ENCODE results near the gene RFX3. TPM values are rescaled to one million over a fixed set of nuclear protein-coding genes. Genes with fewer than 3 reads are reported as not detected.

Gene RFX3
- polyA plus RNA-seq, 1 donor from 2014 or later, result 5.0 TPM

DNA sequence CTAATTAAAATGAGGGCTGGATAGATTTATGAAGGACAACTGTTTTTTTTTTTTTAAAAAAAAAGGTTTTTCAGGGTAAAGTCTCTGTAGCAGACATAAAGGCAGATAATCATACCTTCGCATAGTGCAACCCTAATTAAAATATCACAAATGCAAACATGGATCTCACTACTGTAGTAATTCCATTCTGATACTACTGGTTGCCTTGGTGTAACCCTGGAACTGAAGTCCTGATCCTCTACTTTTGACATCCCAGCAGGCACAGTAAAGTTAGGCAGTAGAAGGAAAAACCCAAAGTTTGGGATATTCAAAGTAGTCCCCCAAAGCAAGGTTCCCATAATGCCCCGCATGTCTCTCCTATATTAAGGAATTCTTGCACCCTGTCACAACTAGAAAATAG, 19.6 kb downstream of the RFX3 start:
- Mint-ChIP-seq H3K4me1 (peaks cover 25 to 41% (median 26%) of the 10 kb centered on the region in 3 donors), H3K36me3 (peaks cover 3% of the 10 kb centered on the region), H3K9me3 (no peaks in the 10 kb centered on the region), H3K27ac (no peak overlapping the region), H3K4me3 (no peak overlapping the region), H3K27me3 (no peaks in the 10 kb centered on the region)

DNA sequence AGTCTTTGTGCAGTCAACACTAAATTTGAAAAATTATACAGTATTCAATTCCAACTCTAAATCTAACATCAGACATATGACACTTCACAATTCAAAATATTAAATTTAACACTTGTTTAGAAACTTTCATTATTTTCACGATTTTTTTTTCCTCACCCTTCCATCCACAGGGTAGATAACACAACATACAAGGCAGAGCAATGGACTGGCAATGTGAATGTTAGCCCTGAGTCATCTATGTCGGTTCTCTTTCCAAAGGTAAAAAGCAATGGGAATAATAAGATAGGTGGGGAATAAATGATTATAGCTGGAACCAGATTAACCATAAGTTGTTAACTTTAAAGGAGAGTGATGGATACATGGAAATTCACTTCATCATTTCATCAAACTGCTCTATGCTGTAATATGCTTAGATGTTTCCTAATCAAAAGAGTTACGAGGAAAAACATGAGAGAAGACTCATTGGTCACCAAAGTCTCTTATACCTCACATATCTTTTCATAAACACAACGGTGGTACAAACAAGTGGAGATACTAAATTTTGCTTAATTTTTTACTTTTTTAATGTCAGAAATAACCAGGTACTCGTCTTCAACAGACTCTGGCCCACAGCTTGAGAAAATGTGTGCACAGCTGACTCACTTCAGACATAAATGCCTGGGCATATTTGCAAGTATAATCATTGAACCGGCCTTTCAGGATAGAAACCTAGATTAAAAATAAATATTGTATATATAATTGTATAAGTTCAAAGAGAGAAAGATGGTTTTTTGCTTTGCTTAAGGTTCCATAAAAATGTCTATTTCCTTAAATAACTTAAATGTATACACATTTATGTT, 23.0 kb downstream of the RFX3 start:
- no peak overlapping the region for H3K4me3 Mint-ChIP-seq
- H3K4me1 Mint-ChIP-seq, result peaks cover 14 to 35% (median 20%) of the 10 kb centered on the region in 3 donors
- no peak overlapping the region for H3K27ac Mint-ChIP-seq
- H3K9me3 Mint-ChIP-seq, result no peaks in the 10 kb centered on the region
- no peaks in the 10 kb centered on the region for H3K27me3 Mint-ChIP-seq
- peaks cover 3% of the 10 kb centered on the region for H3K36me3 Mint-ChIP-seq

DNA sequence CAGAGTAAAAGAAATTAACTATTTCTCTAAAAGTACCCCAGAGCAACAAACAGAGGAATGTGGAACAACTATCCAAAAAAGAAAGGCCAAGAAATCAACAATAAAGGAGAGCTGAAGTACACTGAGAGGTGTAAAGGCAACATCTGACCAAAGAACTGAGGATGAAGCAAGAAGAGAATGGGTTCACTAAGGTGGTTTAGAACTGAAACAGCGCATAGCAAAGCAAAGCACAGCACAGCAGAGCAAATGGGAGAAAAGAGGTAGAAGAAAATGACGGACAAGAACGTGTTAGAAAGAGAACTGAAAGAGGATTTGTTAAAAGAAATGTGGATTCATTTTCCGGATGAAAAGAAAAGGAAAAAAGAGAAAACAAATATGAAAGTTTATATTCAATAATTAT, 25.8 kb downstream of the RFX3 start:
- H3K27me3 Mint-ChIP-seq, result no peaks in the 10 kb centered on the region
- no peaks in the 10 kb centered on the region for H3K9me3 Mint-ChIP-seq
- H3K27ac Mint-ChIP-seq, result peak overlapping the region in 1 of 3 donors; percentile 0
- H3K4me1 Mint-ChIP-seq, result peaks cover 10 to 24% (median 11%) of the 10 kb centered on the region in 3 donors
- no peak overlapping the region for H3K4me3 Mint-ChIP-seq
- H3K36me3 Mint-ChIP-seq, result peaks cover 3% of the 10 kb centered on the region

DNA sequence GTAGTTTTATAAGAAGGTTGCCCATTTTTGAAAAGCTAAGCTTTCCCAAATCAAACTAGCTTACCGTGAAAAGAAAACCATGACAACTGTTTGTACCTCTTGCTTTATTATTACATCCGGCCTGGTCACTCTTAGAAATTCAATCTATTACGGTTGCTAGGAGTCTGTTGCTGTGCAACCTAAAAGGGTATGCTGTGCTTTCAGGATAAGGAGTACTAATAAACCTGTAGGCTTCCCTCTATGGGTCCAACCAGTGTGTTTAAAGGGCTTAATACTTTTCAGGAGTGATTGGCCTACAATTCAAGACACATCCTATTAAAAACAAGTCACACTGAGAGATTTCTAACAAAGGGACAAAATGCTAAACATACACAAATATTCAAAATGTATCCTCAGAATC, 27.1 kb downstream of the RFX3 start:
- H3K9me3 Mint-ChIP-seq, result peaks cover 0 to 2% (median 0%) of the 10 kb centered on the region in 3 donors
- H3K36me3 Mint-ChIP-seq, result peaks cover 3% of the 10 kb centered on the region
- H3K4me1 Mint-ChIP-seq, result peaks cover 9 to 31% (median 15%) of the 10 kb centered on the region in 3 donors
- no peak overlapping the region for H3K27ac Mint-ChIP-seq
- H3K27me3 Mint-ChIP-seq, result no peaks in the 10 kb centered on the region
- no peak overlapping the region for H3K4me3 Mint-ChIP-seq

DNA sequence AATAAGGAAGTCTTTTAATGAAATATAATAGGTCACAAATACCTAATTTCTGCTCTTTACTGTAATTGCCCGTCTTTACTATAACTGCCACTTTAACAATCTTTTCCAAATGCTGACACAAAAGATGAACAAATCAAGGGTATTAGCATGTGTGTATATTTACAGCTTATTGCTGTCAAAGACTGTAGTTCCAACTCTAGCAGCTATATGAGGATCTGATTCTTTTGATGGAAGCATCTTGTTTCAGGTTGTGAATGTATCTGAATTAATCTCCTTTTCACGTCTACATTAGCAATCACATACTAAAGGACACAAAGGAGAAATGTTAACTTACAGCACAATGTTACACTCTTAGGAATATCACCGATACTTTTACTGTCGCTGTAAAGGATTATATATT, 27.9 kb downstream of the RFX3 start:
- H3K9me3 Mint-ChIP-seq, result peaks cover 0 to 3% (median 0%) of the 10 kb centered on the region in 3 donors
- H3K27ac Mint-ChIP-seq, result no peak overlapping the region
- no peaks in the 10 kb centered on the region for H3K27me3 Mint-ChIP-seq
- H3K36me3 Mint-ChIP-seq, result peaks cover 3% of the 10 kb centered on the region
- H3K4me1 Mint-ChIP-seq, result peaks cover 9 to 28% (median 16%) of the 10 kb centered on the region in 3 donors
- H3K4me3 Mint-ChIP-seq, result no peak overlapping the region

DNA sequence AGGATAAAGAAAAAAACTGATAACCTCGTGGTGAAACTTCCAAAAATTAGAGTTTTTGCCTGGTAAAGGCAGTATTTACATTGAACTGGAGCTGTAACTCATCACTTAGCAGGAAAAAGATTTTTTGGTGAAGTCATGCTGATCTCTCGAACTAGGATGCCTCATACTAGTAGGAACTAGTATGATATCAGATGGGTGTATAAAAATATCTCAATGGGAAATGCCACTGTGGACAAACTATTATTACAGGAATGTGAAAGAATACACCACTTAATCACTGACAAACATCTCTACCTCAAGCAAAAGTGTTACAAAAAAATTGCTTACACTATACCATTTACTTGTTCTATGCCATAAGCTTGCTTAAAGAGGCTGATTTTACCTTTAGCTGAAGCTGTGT, 28.4 kb downstream of the RFX3 start:
- Mint-ChIP-seq H3K27ac (no peak overlapping the region), H3K27me3 (no peaks in the 10 kb centered on the region), H3K4me3 (no peak overlapping the region), H3K4me1 (peaks cover 9 to 24% (median 12%) of the 10 kb centered on the region in 3 donors), H3K36me3 (peaks cover 3% of the 10 kb centered on the region), H3K9me3 (peaks cover 0 to 3% (median 0%) of the 10 kb centered on the region in 3 donors)

DNA sequence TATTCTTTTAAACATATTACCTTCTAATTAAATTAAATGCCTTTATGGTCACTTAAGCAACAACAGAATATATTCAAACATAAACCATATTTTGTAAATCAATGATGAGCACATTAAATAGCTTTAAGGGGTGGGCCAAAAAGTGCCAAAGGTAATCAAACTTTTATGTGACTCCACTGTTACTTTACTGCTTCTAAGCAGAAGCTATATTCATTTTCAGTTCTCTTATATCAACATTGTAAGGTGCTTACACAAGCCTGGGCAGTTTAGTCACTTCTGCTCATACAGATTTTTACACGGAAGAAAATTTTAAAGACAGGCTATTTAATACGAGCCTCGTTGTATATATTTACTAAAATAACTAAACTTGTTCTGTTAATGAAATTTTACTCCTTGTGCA, 29.9 kb downstream of the RFX3 start:
- H3K4me3 Mint-ChIP-seq, result no peak overlapping the region
- no peaks in the 10 kb centered on the region for H3K36me3 Mint-ChIP-seq
- H3K4me1 Mint-ChIP-seq, result peaks cover 9 to 34% (median 12%) of the 10 kb centered on the region in 3 donors
- no peak overlapping the region for H3K27ac Mint-ChIP-seq
- H3K9me3 Mint-ChIP-seq, result peaks cover 0 to 3% (median 0%) of the 10 kb centered on the region in 3 donors
- no peaks in the 10 kb centered on the region for H3K27me3 Mint-ChIP-seq

DNA sequence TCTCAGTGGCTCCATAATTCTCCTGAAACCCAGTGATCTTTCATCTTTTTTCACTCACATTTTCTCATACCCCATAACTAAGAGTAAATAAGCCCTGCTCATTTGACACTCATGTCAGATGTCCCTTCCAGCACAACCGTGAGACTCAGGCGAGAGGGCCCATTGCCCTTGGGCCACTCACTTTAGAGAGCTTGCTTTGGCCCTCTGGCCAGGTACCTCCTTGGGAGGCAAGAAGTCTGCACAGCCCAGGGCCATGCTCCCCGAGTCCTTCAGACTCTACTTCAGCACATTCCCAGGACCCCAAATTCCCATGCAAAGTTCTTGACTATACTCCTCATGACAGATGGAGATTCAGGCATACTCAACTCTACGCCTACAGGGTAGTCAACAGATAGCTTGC, 33.6 kb downstream of the RFX3 start:
- Mint-ChIP-seq H3K27ac (no peak overlapping the region), H3K4me3 (no peak overlapping the region)

DNA sequence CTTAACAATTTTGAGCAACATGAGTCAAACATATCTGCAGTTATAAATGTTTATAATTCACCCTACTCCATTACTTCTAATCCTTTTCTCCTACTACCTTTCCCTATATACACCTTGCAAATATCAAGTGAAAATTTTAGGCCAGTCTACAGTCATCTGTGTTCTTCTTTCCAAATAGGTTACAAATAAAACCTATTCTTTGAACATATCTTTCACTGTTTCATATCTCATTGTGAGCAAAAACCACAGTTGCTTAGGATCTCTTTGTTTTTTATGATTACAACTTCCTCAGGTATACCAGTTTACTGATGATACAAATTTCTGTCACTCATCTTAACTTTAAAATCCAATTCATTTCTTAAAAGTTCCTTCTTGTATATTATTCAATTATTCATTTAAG, 34.4 kb downstream of the RFX3 start:
- H3K4me1 Mint-ChIP-seq, result peaks cover 2 to 27% (median 5%) of the 10 kb centered on the region in 3 donors
- no peak overlapping the region for H3K27ac Mint-ChIP-seq
- peaks cover 0 to 3% (median 0%) of the 10 kb centered on the region in 3 donors for H3K9me3 Mint-ChIP-seq
- no peak overlapping the region for H3K4me3 Mint-ChIP-seq
- H3K27me3 Mint-ChIP-seq, result no peaks in the 10 kb centered on the region
- peaks cover 4% of the 10 kb centered on the region for H3K36me3 Mint-ChIP-seq

More for the DNA sequence above, 33.6 kb downstream of the RFX3 start:
- Mint-ChIP-seq H3K36me3 (peaks cover 4% of the 10 kb centered on the region), H3K4me1 (peaks cover 2 to 25% (median 5%) of the 10 kb centered on the region in 3 donors), H3K27me3 (no peaks in the 10 kb centered on the region), H3K9me3 (peaks cover 0 to 3% (median 0%) of the 10 kb centered on the region in 3 donors)

DNA sequence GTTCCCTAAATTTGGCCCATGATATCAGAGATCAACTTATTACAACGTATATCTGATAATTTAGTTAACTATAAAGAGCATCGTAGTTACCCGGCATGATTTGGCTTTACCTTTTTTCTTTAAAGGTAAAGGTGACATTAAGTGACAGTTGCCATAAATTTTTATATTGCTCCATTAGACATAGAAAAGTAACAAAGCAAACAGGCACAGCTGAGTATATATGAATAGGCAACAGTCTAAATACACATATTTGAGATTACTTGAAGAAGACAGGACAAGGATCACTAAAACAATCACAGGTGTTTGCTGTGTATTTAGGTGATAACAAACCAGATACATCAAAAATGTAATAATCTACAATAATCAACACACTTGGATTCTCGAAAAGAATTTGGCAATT, 34.8 kb downstream of the RFX3 start:
- H3K9me3 Mint-ChIP-seq, result peaks cover 0 to 3% (median 0%) of the 10 kb centered on the region in 3 donors
- H3K4me1 Mint-ChIP-seq, result peaks cover 0 to 30% (median 7%) of the 10 kb centered on the region in 3 donors
- no peaks in the 10 kb centered on the region for H3K27me3 Mint-ChIP-seq
- H3K27ac Mint-ChIP-seq, result no peak overlapping the region
- no peak overlapping the region for H3K4me3 Mint-ChIP-seq
- H3K36me3 Mint-ChIP-seq, result peaks cover 4% of the 10 kb centered on the region

DNA sequence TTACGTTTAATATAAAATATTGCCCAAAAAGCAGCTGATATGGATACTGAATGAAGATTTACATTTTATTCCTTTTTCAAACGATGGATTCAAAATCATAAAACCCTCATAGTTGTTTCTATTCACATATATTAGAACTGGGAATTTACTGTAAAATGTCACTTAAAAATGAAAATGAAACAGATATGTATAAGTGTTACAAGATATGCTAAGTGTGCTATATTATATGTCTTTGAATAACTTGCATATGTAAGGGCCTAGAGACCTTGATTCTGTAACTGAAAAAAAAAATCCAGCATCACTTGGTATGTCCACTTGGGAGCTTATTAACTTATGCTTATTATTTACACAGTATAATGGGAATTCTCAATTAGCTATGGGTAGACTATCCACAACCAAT, 43.2 kb downstream of the RFX3 start:
- Mint-ChIP-seq H3K4me1 (peaks cover 27 to 37% (median 30%) of the 10 kb centered on the region in 3 donors), H3K36me3 (peaks cover 2% of the 10 kb centered on the region), H3K27me3 (no peaks in the 10 kb centered on the region), H3K27ac (no peak overlapping the region), H3K4me3 (no peak overlapping the region), H3K9me3 (peaks cover 0 to 3% (median 0%) of the 10 kb centered on the region in 3 donors)

DNA sequence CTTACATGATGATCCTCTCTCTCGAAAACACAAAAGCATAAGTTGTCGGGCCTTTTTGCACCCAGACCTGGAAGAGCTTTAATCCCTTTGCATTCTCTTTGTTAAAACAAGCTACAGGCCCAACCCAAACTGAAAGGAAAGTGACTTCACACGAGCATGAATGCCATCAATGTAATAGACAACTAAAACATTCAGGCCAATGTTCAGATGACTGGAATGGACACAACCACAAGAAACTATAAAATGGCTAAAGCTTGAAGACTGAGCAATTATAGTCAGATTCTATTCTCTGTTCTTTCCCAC, 45.5 kb downstream of the RFX3 start:
- H3K4me1 Mint-ChIP-seq, result peaks cover 42 to 48% (median 46%) of the 10 kb centered on the region in 3 donors
- H3K4me3 Mint-ChIP-seq, result peak overlapping the region in 2 of 4 donors; percentile 42 to 77
- no peaks in the 10 kb centered on the region for H3K27me3 Mint-ChIP-seq
- peak overlapping the region; percentile 36 to 85 (median 71) for H3K27ac Mint-ChIP-seq
- H3K9me3 Mint-ChIP-seq, result peaks cover 0 to 9% (median 5%) of the 10 kb centered on the region in 3 donors
- peaks cover 2% of the 10 kb centered on the region for H3K36me3 Mint-ChIP-seq

DNA sequence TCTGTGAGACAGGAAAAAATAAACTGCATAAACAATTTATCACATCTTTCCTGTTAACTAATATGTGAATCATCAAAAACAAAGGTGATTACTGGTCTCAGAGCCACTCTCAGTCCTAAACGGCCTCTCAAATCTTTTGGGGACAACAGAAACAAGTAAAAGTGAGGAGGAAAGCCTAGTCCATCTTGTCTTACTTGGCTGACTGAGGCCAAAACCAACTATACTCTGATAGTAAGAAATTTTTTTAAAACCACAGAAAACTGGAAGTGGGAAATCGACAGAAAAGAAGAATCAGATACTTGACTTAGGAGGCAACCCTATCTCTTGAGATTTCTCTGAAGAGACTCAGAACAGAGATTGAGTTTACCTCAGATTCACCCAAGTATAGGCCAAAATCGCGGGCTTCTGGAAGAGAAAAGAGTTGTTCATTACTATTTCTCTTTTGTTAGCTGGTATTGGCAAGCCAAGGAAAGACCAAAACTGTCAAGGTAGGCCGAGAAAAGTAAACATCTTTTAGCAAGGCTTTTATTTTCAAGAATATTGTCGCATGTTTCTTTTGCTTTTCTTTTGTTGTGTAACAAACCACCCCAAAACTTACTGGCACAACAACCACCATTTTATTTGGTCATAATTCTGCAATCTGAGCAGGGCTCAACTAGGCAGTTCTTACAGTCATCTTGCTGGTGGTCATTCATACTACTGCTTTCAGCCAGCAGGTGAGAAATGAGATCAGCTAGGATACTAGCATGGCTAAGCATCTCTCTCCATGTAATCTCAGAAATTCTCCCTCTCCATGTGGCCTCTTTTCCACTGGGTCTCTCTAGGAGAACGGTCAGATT, 46.1 kb downstream of the RFX3 start:
- Mint-ChIP-seq H3K4me1 (peaks cover 47 to 54% (median 51%) of the 10 kb centered on the region in 3 donors), H3K4me3 (peak overlapping the region in 3 of 4 donors; percentile 31 to 77 (median 42)), H3K27me3 (no peaks in the 10 kb centered on the region), H3K27ac (peak overlapping the region; percentile 71 to 95 (median 85)), H3K9me3 (peaks cover 0 to 9% (median 5%) of the 10 kb centered on the region in 3 donors), H3K36me3 (peaks cover 2% of the 10 kb centered on the region)

DNA sequence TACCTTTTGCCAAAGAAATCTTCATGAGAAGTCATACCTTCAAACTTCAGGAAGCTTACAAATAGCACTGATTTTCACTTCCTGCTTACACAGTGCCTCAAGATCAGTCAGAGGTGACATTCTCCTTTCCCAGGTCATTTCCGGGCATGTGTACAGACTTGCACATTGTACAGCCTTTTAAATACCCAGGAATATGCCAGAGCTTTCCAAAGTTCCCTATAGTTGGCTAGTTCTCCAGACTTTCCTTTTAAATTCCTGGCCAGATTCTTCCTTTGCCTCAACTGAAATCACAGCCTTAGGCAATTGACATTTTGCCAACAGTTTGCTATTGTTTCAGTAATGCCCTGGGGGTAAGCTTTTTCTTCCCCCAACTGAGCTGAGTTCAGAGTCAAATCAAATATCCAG, 47.2 kb downstream of the RFX3 start:
- peak overlapping the region; percentile 10 to 84 (median 68) for H3K4me3 Mint-ChIP-seq
- H3K4me1 Mint-ChIP-seq, result peaks cover 55 to 63% (median 62%) of the 10 kb centered on the region in 3 donors
- H3K36me3 Mint-ChIP-seq, result no peaks in the 10 kb centered on the region
- H3K27ac Mint-ChIP-seq, result peak overlapping the region; percentile 85 to 95 (median 85)
- H3K27me3 Mint-ChIP-seq, result no peaks in the 10 kb centered on the region
- H3K9me3 Mint-ChIP-seq, result peaks cover 0 to 9% (median 5%) of the 10 kb centered on the region in 3 donors

DNA sequence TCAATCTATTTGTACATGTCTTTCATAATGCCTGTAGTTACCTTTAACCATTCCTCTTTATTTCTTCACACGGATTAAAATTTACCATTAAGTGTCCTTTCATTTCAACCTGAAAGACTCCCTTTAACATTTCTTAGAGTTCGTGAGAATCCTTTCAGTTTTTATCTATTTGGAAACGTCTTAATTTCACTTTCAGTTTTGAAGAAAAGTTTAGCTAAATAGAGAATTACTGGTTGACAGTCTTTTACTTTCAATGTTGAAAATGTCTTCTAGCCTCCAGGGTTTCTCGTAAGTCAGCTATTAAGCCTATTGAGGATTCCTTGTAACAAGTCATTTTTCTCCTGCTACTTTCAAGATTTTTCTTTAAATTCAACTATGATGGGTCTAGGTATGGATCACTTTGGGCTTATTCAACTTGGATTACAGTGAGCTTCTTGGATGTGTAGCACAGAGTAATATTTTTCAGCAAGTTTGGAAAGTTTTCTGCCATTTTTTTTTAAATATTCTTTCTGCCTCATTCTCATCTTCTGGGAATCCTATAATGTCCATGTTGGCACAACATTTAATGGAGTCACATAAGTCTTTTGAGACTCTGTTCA, 48.5 kb downstream of the RFX3 start:
- H3K27me3 Mint-ChIP-seq, result no peaks in the 10 kb centered on the region
- H3K27ac Mint-ChIP-seq, result peak overlapping the region; percentile 85 to 95 (median 85)
- peak overlapping the region; percentile 63 to 84 (median 74) for H3K4me3 Mint-ChIP-seq
- peaks cover 0 to 9% (median 5%) of the 10 kb centered on the region in 3 donors for H3K9me3 Mint-ChIP-seq
- peaks cover 62 to 70% (median 69%) of the 10 kb centered on the region in 3 donors for H3K4me1 Mint-ChIP-seq
- no peaks in the 10 kb centered on the region for H3K36me3 Mint-ChIP-seq
